ENCODE results near the gene HOXA3.

DNA sequence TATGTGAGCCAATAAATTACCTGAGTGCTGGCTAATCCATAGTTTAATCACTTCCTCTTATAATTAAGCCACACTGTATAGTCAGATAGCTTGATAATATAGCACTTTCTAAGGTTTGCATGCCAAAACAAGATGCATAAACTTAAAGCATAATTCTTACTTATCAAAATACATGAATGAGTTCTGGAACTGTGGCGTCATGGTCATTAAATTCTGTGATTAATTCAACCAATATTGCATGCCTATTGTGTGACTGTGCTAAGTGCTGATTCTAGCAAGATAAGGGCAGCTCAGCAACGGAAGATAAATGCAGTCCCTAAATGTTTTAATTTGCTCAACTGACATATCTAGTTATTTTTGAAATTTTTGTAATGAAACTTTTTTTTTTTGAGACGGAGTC lies 86.2 kb downstream of the HOXA3 start:
- TF ChIP-seq, protein P1, sequence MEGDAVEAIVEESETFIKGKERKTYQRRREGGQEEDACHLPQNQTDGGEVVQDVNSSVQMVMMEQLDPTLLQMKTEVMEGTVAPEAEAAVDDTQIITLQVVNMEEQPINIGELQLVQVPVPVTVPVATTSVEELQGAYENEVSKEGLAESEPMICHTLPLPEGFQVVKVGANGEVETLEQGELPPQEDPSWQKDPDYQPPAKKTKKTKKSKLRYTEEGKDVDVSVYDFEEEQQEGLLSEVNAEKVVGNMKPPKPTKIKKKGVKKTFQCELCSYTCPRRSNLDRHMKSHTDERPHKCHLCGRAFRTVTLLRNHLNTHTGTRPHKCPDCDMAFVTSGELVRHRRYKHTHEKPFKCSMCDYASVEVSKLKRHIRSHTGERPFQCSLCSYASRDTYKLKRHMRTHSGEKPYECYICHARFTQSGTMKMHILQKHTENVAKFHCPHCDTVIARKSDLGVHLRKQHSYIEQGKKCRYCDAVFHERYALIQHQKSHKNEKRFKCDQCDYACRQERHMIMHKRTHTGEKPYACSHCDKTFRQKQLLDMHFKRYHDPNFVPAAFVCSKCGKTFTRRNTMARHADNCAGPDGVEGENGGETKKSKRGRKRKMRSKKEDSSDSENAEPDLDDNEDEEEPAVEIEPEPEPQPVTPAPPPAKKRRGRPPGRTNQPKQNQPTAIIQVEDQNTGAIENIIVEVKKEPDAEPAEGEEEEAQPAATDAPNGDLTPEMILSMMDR (IDR thresholded peaks at IDR 0.05), result no peak
- TF ChIP-seq POLR2AphosphoS5 (IDR thresholded peaks at IDR 0.05; ENCODE audit: low read depth, low read length), result no peak
